Measurements from ENCODE around the gene TCERG1L.
"Not testable (repeated sequence)": the region's sequence is repeated elsewhere in the genome, so short reads cannot be mapped to it uniquely, and the experiment has no call there.

The TCERG1L gene

DNA sequence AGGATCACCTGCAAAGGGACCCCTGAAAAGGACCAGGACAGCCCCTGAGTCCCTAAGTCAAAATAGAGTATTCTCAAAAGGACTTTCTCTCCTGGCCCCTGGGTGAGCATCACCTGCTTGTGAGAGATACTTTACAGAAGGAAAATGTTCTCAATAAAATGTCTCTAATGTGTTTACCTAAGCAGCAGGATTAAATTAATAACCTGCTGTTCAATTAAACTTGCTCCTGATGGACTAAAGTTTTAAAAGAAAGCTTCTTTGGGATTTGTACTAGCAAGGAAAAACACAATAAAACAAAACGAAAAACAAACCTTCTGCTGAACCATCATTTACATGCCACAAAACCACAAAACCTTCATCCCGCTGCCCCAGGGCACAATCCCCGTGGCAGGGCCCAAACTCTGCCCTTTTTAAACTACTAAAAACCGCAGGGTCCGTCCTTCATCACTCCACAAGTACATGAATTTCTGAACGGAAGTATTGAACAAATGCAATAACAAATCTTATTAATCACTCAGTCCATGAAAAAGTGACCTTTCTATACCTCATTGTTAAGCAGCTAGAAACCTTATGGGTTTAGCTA, 197.7 kb downstream of the TCERG1L start:
- in situ Hi-C loops (cut with MboI; ENCODE audit: low sequenced_read_pairs): no loop called here

DNA sequence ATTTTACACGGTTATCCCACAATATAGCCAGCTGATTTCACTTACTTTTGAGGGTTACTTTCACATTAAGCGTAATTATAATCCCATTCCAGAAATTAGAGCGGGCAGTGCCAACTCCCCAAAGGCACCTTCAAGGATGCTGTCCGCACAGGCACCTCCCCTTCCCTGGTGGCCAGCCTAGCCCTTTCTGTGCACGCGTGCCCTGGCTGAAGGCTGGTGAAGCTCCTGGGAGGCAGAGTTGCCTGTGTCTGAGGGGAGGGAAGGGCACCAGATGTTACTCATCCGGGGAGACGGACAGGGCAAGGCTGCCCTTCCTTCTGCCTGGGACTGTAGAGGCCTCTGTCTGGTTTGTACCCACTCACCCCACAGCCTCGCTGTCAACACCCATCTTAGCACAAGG, 198.4 kb downstream of the TCERG1L start:
- in situ Hi-C loops (cut with MboI; ENCODE audit: low sequenced_read_pairs): no loop called here

DNA sequence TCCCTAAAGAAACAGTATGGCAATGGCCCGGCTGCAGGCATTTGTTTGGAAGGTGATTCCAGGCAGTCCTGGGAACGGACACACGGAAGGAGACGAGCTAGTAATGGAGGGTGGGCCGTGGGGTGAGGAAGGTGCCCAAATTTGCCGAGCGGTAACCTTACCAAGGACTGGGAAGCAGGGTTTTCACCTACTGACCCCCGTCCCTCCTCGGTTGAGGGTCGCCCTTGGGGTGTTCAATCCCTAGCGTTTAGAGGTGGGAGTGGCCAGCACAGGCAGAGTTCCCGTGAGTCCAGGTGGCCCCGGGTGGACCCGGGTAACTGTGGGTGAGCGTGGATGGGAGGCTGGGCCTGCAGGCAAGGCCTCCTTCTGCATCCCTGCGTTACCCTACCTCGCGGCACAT, 198.8 kb downstream of the TCERG1L start:
- in situ Hi-C loops (cut with MboI; ENCODE audit: low sequenced_read_pairs): no loop called here

DNA sequence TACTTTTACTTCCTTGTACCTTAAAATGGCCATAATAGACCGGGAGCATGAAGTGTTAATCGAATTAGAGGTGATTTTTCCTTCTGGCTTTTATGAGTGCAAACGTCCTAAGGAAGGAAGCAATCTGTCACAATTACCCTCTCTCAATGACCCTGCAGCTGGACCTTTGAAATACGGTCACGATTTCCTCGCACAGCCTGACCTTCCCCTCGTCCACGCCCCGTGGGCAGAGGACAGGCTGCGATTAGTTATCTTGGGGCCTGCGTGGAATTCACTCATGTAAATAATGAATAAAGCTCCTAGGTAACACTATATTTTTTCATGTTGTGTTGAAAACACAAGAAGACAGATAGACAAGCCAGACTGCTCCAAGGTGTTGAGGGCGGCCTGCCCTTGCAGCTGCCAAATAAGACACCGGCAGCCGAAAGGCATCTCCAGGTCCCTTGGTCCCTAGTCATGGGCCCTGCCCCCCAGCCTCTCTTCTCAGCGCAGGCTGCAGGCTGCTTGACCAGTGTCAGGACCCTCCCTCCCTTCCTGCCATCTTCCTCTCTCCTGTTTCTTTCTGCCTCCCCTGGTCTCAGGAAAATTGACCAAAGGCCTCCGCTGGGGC, 199.9 kb downstream of the TCERG1L start:
- in situ Hi-C loops (cut with MboI; ENCODE audit: low sequenced_read_pairs): no loop called here

DNA sequence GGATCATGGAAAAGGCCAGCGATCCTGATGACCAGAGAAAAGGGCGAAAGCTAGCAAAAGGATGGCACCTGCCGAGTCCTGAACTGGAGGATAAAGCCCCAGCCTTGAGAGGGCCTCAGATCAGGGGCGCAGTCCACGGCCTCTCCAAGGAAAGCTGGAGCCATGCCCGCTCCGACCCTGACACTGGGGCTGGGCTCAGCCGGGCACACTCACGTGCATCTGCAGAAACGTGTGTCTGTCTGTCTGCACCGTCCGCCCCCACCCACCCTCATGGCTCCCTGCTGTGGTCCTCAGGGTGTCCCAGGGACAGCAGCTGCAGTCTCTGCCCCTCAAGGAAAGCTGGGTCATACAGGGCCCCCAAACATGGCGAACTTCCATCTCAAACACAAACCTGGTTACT, 200.5 kb downstream of the TCERG1L start:
- in situ Hi-C loops (cut with MboI; ENCODE audit: low sequenced_read_pairs): no loop called here

DNA sequence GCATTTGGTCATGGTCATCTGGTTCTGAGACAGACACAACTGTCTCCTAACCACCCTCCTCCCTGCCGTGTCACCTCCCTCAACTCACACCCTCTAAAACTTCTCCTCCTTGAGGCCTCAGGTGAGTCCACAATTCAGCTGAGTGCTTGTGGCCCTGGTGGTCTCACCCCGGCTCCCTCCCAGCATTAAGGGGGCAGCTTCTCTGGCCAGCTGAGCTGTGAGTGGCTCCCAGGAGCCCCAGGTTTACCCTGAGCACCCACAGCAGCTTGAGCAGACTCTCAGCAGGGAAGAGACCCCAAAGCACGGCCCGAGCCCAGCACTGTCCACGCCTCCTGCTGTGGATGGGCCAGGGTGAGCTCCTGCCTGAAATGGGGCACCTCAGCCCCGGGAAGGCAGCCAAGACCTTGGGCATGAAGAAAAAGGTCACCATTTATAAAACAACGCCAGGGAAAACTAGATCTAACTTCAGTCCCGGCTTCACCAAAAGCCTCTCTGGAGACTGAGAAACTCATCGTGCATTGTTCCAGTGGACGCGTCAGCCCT, 201.2 kb downstream of the TCERG1L start:
- in situ Hi-C loops (cut with MboI; ENCODE audit: low sequenced_read_pairs): no loop called here

DNA sequence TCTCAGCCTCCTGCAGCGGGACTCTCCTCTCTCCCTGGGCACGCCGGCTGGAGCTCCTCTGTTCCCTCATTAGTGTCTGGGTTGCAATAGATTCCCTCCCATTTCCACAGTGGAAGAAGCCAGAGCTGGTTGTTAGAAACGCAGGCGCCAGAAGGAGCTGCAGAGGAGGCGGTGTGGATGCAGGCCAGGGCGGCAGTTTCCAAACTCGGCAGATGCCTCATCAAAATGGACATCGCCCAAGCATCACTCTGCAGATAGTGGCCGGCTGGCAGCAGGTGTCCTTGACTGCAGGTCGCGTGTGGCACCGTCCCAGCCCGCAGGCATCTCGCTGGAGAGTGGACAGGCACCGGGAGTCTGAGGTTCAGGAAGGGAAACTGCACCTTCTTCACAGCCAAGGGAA, 201.8 kb downstream of the TCERG1L start:
- in situ Hi-C loops (cut with MboI; ENCODE audit: low sequenced_read_pairs): no loop called here

DNA sequence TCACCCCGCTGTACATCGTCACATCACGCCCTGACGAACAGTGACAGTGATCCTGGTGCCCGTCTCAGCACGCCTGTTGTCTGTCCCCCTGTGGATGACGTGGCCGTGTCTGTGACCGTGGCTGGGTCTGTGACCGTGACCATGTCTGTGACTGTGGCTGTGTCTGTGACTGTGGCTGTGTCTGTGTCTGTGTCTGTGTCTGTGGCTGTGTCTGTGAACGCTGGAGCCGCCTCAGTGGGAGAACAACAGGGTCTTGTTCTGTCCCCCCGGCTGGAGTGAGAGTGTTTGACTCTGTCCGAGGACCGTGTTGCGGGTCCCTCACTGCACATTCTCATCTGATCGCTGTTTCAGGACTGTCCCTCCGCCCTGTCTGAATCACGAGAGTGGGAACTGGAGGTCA, 202.2 kb downstream of the TCERG1L start:
- in situ Hi-C loops (cut with MboI; ENCODE audit: low sequenced_read_pairs): no loop called here

DNA sequence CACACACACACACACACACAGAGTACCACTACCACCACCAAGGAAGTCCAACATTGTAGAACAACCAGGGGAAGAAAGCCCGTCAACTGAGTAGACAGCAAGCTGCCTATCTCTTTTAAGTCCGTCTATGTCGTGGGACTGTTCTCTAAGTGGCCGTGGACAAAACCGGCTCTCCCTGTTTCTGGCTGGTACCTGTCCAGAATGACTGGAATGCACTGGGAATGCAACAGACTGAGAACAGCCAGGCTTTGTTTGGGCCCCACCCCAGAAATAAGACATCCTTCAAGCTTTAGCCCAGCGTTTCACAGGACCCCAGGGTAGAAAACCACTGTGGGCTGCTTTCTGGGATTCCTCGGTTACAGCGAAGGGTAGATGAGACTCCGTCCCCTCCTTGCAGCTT, 203.6 kb downstream of the TCERG1L start:
- in situ Hi-C loops (cut with MboI; ENCODE audit: low sequenced_read_pairs): no loop called here

DNA sequence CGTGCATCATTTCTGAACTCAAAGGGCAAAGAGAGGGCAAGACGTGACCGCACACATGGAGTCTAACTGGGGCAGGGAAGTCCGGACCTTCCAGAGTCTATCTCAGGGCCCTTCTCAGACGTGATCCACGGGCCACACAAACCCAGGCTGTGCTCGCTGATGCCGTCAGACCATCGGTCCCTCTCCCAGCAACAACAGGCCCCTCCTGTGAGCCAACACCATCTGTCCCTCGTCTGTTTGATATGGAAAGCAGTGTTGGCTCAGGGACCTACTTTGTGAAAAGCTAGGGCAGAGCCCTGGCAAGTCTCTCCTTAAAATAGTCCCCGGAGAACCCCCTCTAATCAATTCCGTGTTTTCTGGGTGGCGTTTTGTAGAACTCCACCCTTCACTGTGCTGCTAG, 208.8 kb downstream of the TCERG1L start:
- in situ Hi-C loops (cut with MboI; ENCODE audit: low sequenced_read_pairs): no loop called here

DNA sequence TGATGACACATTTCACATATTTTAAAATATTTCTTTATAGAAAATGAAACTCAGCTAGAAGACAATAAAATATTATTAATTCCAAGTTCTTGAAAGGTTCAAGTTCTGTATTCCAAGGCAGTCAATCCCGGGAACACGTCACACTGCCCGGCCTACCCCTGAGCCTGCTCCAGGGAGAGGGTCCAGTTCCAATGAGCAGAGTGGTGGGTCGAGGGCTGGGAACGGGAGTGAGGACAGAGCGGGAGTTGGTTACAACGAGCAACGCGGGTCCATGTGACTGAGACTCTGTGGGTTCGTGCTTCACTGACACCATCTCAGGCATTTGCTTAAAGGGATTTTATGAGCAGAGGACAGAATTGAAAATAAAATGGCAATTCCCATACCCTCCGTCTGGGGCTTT, 209.4 kb downstream of the TCERG1L start:
- in situ Hi-C loops (cut with MboI; ENCODE audit: low sequenced_read_pairs): no loop called here

DNA sequence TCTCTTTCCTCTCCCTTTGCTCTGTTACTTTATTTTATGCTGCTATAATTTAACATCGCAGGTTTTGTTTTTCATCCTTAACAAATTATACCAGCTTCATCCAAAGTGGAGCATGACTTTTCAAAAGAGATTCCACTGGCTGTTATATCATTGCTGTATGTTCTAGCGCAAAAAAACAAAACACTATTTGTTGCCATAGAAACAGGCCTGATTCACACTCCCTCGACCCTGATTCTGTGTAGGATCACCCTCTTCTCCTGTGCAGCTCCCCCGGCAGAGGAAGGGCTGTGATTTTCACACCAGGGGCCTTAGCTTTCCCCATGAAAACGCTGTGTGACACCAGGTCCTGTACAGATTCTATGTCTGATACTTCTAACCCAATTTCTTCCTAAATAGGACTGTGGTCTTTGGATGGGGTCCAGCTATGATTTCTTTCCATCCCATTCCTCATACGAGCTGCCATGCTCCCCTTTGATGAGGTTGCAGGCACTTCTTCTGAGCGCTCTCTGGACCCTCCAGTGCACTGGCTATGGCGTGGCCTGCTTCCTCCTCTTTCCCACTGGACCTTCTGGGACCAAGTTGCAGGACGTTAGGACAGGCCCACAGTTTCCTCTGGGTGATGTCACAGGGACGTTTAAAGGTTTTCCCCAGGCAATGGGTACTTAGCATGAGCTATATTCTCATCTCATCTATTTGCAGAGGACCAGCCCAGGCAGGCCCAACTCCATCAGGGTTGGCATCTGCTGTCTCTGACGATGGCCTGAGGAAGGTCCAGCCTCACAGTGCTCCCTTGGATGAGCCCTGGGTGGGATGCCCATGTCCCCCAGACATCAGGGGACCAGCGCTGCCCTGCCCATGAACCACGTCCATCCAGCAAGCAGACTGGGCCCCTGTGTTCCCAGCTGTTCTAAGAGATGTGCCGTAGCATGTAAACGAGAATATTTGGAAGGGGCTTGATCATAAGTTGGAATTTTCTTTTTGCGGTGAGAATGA, 210.8 kb downstream of the TCERG1L start:
- in situ Hi-C loops (cut with MboI; ENCODE audit: low sequenced_read_pairs): not testable (repeated sequence)

DNA sequence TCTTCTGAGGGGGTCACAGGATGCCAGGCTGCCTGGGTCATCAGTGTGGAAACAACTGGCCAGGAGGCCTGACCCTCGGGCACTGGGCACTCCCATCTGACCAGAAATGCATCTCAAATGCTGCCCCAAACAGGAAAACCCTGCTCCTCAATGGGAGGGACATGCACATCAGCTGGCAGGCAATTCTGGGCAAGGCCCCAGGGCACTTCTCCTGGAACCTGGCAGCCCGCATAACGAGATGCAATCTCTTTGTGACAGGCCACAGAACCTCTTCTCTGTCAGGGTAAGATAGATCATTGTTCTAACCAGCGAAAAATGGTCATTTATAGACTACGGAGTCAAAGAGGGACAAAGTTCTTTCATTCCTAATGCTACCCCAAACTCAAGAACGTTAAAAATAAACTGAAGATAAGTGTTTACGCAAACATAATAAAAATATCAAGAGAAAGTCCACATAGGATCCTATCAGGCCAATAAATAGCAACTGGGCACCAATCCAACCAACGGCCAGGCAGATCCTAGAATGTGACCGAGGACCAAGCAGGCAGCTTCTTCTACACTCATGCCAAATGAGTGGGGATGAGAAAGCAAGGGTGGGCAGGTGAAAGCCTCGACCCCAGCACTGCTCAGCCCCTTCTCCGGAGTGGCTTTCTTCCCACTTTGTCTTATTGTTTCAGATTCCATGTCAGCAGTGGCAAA, 212.3 kb downstream of the TCERG1L start:
- in situ Hi-C loops (cut with MboI; ENCODE audit: low sequenced_read_pairs): no loop called here

DNA sequence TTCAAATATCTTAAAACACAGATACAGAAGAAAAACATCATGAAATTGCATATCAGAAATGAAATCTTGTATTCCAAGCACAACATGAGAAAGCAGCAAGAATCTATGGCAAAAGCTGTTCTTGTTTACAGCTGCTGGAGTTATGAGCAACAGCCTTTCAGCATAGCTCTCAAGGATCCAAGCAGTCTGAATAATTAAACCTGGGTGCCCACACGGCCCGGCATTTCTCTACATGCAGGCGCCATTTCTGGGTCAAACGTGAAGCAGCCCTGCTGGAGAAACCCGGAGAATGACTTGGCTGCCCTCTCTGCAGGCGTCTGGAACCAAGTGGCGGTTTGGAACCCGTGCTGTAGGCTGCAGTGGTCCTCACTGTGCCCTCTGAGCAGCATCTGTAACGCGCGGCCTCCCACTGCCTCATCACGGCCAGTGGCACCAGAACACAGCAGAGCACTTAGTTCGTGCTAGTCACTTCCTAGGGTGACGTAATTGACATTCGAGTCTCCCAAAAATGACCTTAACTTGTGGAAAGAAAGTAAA, 213.0 kb downstream of the TCERG1L start:
- in situ Hi-C loops (cut with MboI; ENCODE audit: low sequenced_read_pairs): no loop called here

DNA sequence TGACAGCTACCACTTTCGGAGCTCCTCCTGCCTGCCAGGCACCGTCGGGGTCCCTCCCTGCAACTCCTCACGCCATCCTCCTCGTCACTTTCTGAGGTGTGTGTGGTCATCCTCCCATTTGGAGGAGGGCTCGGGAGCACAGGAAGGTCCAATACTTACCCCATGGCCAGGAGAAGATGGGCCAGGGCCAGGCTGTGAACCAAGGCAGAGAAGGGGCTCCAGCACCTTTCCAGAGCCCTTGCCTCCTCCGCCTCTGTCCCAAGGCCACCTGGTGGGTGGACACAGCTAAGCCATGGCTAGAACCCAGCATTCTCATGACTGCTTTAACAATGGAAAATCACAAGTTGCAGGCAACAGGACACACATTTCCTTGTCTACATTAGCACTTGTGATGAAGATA, 215.5 kb downstream of the TCERG1L start:
- in situ Hi-C loops (cut with MboI; ENCODE audit: low sequenced_read_pairs): no loop called here

DNA sequence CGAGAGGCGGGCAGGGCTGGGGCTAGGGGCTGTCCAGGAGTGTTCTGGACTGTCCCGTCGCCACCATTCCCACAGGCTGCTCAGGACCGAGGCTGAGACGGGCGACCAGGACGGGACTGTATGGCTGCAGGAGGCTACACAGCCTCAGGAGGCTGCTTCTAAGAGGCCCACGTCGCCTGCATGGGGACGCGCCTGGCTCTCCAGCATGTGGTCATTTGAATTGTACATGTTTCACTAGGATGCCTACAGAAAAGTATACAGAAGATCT, 216.3 kb downstream of the TCERG1L start:
- in situ Hi-C loops (cut with MboI; ENCODE audit: low sequenced_read_pairs): no loop called here

DNA sequence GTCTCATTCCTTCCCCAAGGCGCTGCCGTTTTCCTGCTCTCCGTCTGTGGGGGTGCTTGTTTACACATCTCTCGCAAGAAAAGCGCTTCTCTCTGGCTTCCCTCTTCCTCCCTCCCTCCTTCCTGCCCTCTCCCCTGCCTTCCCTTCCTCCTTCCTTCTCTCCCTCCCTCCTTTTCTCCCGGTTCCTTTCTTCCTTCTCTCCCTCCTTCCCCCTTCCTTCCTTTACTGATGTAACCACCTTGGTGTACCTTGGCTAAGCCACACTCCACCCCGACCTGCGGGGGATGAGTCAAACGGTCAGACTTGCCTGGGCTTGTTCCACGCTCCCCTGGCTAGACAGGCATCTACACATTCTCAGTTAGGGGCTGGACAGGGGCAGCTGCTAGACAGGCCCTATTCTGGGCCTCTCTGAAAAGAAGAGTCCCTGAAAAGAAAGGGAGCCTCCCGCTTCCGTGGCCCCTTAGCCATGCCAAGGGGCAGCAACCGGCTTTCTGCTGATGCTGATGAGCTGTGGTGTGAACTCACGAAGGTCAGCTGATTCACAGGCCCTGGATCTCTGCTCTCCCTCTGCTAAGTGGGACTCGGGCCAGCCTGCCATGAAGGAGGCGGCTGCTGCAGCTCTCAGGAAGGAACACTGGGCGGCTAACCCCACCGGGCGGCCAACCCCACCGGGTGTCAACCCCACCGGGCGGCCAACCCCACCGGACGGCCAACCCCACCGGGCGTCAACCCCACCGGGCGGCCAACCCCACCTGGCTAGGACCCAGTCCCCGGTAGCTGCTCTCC, 216.8 kb downstream of the TCERG1L start:
- in situ Hi-C loops (cut with MboI; ENCODE audit: low sequenced_read_pairs): no loop called here

DNA sequence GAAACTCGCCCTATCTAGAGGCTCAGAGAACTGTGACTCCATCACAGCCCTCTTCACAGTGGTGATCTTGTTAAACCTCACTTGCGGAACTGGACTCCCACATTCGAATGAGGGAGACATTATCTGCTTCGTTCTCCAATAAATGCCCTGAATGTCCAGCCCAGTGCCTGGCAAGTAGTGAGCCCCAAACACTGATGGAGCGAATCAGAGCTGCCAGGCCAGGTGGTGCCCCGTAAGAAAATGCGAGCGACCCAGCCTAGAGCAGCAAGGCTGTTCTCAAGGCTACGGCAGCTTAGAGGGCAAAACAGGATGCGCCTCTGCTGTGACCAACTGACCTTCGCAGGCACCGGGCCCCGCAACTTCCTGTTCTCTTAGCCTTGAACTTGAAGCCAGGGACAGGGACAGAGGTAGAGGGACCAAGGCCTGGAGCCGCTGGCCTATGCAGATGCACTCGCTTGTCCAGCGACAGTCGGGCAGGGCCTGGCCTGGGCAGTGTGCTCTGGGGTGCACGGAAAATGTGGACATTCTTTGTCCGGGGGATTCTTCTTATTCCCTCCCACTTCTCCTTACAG, 217.6 kb downstream of the TCERG1L start:
- in situ Hi-C loops (cut with MboI; ENCODE audit: low sequenced_read_pairs): no loop called here

DNA sequence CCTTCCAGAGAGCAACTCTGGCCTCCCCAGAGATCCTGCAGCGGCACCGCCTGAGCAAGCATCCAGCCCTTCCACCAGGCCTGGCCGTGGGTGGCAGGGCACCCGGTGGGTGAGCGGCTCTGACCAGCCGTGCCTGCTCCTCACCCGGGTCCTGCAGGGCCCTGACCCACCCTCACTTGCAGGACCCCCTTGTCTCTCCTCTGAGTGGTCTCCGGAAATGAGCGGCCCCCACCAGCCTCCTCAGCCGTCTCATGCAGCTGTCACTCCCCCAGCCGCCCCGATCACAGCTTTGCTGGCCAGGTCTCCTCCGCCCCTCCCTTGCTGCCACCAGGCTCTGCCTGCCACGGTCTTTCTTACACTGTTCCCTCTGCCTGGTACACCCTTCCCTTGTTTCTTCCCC, 218.2 kb downstream of the TCERG1L start:
- in situ Hi-C loops (cut with MboI; ENCODE audit: low sequenced_read_pairs): no loop called here

DNA sequence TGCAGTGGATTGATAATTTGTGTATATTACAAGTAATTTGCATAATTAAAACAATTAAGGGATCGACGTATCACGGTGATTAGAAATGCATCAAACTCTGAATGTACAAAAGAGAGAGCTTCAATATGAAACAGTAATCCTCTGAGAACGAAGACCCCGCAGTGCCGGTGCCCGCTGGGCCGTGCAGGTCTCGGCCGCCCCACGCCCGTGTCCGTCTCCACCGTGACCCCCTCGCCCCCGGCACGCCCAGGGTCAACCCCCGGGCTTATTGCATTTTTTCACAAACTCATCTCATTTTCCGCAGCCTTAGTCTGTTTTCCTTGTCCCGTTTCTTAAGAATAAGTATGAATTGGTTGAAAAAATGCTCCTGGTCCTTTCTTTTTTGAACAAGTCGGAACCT, 218.6 kb downstream of the TCERG1L start:
- in situ Hi-C loops (cut with MboI; ENCODE audit: low sequenced_read_pairs): no loop called here
